VCaP (cell line): Measurements from ENCODE around the gene MLLT3.

ENCODE experiments used
- H3K27ac ChIP-seq: fragments of 450-650 bp; 2 replicates; pipeline ENCODE4 v1.5.1; 2017
- TF ChIP-seq, protein P1 (sequence below): fragments of 450-650 bp; conservative IDR thresholded peaks from 2 replicates; pipeline ENCODE4 v1.5.1; 2017; ENCODE audit warnings: mild to moderate bottlenecking, moderate library complexity

Gene MLLT3

DNA sequence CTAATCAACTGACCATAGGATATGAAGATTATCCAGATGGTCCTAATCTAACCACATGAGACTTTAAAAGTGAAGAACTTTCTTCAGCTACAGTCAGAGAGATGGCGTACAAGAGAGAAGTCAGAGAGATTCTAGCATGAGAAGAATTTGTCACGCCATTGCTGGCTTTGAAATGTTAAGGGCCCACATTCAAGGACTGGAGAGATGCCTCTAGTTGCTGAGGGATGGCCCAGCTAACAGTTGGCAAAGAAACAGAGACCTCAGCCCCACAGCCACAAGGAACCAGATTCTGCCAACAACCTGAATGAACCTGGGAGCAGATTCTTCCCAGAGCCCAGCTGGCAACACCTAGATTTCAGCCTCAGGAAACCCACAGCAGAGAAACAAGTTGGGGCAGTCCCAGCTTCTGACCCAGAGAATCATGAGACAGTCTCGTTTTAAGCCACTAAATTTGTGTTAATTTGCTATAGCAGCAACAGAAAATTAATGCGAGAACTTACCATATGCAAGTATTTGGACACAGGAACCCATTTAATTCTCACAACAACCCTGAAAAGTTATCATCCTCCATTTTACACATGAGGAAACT is 132.0 kb downstream of the MLLT3 start:
- TF ChIP-seq, protein P1, sequence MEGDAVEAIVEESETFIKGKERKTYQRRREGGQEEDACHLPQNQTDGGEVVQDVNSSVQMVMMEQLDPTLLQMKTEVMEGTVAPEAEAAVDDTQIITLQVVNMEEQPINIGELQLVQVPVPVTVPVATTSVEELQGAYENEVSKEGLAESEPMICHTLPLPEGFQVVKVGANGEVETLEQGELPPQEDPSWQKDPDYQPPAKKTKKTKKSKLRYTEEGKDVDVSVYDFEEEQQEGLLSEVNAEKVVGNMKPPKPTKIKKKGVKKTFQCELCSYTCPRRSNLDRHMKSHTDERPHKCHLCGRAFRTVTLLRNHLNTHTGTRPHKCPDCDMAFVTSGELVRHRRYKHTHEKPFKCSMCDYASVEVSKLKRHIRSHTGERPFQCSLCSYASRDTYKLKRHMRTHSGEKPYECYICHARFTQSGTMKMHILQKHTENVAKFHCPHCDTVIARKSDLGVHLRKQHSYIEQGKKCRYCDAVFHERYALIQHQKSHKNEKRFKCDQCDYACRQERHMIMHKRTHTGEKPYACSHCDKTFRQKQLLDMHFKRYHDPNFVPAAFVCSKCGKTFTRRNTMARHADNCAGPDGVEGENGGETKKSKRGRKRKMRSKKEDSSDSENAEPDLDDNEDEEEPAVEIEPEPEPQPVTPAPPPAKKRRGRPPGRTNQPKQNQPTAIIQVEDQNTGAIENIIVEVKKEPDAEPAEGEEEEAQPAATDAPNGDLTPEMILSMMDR = no peak
- no peak overlapping the region for H3K27ac ChIP-seq

DNA sequence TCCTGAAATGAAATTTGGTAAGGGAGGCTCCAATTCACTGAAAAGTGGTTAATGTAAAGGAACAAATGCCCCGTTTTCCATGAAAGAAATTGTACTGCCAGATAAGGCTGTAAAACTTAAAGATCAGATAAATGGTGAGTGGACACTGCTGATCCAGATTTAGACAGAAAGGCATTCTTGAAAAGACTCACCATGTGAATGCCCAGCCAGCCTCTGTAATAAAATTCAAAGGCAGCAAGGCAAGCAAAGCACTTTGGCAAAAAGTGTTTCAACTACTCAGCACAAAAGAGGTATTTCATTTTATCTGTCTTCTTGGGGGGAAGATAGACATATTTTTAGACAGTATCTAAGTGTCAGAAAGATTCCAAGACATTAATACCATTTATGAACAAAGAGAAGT is 133.6 kb downstream of the MLLT3 start:
- TF ChIP-seq, protein P1 = no peak
- H3K27ac ChIP-seq = no peak overlapping the region

DNA sequence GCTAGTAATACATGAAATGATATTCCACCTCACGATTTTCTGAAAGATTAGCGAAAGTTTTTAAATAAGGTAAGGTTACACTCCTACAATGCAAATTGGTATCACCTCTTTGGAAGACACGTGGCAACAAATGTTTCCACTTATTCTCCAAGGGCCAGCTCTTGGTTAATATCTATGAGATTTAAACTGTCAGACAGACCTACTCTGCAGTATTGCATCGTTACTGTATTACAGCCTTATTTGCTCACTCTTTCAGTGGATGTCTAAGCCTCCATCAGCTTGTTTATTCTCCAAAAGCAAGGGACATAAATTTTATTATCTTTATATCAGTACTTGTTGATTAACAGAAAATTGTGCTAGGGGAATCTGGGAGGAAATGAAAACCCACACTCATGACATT is 135.7 kb downstream of the MLLT3 start:
- TF ChIP-seq, protein P1 = no peak
- no peak overlapping the region for H3K27ac ChIP-seq

DNA sequence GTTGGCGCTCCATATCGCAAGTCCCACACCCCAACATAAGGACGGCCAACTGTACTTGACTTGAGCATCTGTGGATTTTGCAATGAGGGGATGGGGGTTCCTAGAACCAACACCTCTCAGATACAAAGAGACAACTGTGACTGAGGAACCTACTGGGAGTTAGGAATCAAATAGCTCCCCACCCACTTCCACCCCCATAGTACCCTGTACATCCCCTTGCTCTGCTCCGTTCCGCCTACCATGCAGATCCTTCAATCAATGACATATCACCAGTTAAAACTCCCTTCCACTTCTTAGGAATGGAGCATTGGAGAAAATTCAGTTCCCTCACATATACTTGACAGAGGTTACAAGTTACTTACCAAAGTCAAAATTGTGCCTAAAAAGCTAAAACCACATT is 140.9 kb downstream of the MLLT3 start:
- no peak overlapping the region for H3K27ac ChIP-seq
- TF ChIP-seq, protein P1 = no peak

DNA sequence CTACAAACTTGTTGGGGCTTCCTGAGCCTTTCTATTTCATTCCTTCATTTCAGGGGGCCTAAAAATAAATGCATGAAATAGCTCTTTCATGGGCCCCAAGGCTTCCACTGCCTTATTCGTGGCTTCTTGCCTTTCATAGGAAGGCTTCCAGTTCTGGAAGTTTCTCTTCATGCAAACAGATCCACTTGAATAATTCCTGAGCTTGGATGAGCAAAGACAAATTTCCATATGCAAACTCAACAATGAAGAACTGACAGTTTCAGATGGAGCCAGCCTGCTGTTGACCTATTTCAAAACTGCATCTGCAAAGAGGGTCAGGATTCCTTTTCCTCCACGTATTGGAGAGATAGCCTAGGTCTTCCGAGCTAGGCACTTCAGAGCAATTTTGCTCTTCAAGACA is 142.1 kb downstream of the MLLT3 start:
- no peak overlapping the region for H3K27ac ChIP-seq
- TF ChIP-seq, protein P1 = no peak

DNA sequence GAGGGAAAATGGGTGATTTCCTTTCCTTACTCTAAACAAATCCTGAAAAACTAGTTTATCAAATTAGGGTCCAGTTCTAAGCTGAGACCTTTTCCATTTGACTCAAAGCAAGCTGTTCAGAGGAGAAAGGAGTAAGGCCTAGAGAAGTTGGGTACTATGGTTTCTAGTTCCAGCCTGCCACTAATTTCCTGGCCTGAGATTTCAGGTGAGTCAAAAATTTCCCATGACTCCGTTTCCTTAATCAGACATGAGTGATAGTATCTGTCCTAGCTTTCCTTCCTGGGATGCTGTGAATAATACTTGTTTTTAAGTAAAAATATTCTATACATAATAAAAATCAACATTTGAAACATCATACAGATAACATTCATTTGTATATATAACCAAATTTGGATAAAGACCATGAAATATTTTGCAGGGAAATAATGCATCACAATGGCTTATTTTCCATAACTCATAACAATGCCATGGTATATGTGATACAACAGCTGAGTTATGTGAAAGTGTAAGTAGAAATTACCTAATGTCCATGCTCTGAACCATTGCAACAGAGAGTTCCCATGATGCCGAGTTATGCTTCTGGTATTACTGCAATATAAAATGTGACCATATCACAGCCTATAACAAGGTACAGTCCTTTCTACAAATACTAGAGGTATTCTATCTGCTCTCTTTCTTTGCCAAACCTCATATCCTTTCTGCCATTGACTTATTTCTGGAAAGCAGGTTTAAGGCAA is 142.7 kb downstream of the MLLT3 start:
- TF ChIP-seq, protein P1 = no peak
- no peak overlapping the region for H3K27ac ChIP-seq

DNA sequence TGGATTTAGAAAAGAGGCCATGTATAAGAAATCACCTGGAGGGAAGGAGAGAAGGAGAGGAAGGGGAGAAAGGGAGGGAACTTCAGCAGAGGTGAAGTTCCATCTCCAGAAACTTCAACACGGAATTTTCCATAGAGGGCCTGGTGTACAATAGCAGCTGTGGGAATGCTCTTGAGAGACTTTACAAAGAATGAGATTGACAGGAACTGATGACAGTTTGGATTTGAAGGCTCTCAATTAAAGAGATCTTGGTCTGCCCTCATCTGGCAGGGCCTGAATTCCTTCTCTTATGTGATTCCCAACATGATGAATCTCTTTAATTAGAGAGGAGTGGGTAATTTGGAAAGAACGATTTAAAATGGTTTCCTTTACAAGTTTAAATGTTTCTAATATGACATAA is 143.5 kb downstream of the MLLT3 start:
- H3K27ac ChIP-seq = no peak overlapping the region
- TF ChIP-seq, protein P1 = no peak
